HCEC 1CT (cell line): ENCODE data around the gene CFAP58.

Experiments used
- DNase-seq: peaks from one replicate; pipeline ENCODE4 v3.0.0-alpha.2; 2017

The CFAP58 gene

DNA sequence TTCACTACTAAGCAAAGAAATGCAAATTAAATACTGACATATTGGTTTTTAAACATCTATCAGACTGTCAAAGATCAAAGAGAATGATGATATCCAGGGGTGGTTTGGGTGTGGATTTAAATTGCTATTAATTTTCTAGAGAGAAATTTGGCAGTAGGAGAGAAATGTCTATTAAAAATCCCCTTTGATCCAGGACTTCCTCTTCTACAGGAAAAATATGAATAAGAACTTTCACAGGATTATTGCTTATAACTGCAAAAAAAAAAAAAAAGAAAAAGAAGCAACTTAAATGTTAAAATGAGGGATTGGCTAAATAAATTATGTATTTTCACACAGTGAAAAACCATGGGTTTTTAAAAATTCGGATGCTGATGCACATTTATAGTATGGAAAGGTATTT, 21.0 kb downstream of the CFAP58 start:
- no peak for DNase-seq

DNA sequence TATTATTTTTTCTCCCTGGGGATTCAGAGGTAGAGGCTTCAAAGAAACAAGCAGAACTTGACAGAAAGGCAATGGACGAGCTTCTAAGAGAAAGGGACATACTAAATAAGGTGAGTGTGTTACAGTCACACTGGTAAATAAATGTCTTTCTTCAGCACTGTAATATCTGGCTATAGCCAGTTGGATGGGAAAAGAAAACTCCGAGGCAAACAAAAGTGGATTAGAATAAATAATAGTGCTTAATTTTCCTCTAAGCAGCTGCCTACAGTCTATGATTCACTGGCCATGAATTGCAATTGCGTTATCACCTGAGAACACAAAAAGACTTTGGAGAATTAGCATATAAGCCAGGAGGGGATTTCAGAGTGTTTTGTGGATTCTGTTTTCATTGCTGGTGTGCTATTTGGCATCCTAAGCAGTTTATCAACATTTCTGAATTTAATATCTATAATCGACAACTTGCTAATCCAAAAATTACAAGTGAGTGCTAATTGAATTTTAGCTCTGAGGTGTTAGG, 23.2 kb downstream of the CFAP58 start:
- DNase-seq: no peak

DNA sequence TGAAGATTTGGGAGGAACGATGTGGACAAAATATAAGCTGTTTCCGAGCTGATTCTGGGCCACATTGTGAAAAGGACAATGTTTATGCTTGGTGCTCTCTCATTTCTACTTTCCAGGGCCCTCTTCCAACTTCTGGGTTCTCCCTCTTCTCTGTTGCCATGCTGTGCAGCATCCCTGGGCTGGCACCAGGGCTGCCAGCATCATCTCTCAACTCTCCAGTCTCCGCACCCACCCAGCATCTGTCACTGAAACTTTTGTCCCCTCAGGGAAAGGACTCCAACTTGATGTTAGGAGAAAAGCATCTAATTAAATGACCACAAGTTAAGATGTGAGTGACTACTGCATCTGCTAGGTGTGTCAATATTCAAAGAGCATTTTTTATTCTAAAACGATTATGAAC, 26.7 kb downstream of the CFAP58 start:
- no peak for DNase-seq

DNA sequence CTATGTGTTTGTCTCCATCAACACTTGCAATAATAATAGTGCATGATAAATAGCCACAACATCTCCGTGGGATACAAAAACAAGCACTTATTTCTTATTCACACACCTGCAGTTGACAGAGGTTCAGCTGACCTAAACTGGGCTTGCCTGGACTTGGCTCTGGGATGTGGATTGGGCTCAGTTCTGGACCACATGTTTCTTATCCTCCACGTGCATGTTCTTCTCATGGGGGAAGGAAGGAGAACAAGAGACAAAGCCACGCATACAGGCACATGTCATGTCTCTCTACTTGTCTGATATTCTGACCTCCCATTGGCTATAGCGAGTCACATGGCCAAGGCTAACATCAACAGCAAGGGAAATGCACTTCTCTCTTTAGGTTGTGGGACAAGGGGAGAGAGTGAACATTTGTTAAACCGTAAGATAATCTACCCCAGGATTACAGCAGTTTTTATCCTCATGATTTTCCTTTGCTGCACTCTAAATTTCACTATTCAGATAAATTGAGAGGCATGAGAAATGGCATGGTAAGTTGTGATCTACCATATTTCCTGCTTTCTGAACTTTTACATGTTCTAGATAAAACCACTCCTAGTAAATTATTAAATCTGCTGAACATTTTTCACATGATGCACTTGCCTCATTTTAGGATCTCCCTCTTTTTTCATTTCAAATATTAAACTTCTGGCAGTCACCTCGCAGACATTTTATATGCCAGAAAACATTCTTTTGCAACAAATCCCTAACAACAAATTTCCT, 33.7 kb downstream of the CFAP58 start:
- no peak for DNase-seq

DNA sequence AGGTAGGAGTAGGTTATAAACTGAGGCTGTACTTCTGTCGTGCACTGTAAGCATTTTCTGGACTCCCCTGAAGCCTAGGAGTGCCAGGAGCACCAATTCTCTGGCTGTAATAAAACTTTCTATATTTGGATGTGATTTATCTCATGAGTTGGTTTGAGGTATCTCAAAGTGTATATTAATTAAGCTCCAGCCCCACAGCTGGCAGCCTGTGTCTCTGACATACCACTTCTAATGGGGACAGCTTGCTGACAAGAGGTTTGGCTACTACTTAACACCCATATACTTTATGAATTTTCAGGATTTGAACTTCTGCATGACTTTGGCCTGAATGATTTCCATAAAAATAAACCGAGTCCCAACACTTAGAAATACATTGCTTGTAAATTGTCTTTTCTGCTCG, 35.2 kb downstream of the CFAP58 start:
- no peak for DNase-seq

DNA sequence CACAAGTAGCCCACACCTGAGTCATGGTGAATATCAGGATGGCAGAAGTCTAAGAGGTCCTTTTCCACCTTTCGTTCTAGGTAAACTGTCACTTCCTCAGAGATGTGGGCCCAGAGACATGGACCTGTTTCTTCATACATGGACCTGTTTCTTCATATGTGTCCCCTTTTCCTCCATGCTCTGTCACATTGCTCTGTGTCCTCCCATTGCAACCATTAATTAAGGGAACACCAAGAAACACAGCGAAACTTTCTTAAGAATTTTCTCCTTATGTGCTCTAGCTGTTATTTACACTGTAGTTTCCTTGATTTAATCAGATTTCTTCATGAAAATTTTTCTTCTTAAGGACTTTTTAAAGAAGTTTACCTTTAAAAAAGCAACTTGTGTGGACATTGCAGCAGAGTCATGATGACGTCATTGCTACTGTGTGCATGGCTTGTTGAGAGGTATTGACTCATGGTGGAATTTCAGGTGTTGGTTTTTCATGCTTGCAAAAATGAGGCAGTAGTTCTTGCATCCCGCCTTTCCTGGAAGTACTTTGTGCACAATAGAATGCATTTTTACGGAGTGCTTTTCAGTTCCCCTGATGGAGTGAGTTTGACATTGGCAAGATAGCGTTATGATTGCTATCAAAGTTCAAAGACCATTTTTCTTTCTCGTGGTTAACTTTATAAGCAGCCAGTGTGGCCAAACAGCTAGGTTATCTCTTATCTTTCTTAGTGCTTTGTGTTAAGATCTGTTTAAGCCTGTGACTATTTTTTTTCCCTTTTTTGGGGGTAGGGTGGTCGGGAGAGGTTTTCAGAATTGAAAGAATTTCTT, 37.7 kb downstream of the CFAP58 start:
- no peak for DNase-seq

DNA sequence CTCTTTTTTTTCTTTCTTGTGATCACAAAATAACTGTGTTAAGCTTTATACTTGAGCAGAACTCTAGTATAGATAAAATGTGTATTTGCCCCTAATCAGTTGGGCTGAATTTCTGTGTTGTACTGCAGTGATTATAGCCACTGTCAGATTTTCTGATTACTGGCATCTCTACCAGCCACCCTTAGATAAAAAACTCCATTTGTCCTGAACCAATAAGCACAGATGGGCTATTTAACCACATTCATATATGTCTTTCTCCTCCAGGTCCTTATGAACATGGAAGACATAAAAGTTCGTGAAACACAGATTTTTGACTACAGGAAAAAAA, 38.3 kb downstream of the CFAP58 start:
- no peak for DNase-seq

DNA sequence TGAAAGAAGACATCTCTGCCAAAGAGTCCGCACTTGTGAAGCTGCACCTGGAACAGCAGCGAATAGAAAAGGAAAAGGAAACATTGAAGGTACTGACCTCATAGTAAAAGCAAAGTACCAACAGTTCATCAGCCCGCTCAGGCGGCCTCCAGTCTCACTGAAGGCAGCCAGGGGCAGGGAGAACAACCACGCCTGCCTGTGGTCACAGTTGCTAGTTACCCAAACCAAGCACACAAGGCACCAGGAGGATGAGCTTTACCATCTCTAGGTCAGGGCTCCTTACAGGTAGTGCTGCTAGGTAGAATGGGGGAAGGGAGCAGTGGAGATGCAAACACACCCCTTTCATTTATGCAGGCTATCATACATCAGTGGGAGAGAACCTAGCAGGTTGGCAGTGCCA, 39.8 kb downstream of the CFAP58 start:
- DNase-seq: no peak

DNA sequence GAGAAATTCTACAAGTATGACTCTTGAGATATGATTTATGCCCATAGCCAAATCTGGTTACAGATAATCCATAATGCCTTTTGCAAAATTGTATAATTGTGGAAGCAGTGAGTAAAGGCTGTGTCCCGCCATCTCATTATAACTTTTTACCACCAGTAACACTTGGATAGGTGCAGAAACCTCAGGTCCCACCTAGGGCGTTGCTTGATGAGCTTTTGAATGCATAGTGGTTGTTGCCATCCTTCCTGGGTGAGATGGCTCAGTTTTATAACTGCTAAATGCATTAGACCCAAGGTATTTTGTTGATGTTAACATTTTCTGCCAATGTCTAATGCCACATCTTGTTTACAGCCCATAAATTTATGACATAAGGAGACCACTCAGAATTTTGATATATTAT, 42.9 kb downstream of the CFAP58 start:
- DNase-seq: no peak

DNA sequence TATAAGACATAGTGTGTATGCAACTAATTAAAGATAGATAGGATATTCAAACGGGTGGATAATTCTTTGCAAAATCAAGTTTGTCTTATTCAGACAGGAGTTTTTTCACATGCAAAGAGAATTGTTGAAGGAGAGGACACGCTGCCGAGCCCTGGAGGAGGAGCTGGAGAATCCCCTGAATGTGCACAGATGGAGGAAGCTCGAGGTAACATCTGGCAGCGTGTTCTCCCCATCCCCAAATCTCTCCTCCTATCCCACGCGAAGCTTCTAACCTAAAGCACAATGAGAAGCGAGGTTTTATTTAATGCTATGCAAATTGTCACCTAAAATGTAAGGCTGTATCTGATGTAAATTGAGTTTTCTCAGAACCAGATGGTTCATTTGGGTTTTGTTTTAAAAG, 50.0 kb downstream of the CFAP58 start:
- DNase-seq: no peak

DNA sequence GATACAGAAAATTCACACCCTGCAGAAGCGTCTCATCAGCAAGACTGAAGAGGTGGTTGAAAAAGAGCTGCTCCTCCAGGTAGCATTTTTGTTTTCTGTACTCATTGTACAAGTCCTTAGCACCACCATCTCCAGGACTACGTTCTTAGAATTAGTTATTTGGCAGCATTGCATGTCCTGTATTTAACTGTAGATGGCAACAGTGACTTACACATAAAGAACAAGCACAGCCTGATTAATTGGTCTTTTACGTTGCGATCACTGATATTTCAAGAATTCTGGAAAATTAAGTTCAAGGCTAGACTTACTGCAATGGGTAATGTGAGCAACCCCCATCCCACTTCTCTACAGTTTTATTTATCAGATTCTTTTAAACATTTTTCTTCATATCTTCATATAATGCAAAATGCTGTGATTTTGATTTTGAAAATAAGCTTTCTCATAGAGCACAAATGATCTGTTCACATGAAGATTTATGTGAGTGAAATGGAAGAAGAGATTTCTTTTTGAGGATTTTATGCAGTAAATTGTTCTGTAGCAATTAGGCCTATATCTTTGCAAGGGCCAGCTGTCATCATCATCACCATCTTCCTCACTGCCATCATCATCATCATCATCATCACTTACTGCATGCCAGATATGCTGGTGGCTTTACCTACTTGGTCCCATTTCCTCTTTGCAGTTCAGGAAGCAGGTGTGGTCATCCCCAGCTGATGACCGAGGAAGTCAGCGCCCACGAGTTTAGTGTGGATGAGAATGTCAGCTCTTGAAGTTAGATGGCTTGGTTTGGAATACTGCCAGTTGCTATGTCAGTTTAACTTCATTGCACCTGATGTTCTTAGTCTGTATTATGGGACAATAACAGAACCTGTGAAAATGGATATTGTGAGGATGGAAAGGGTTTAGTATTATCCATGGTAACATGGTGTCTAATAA, 53.4 kb downstream of the CFAP58 start:
- peak; percentile 51 for DNase-seq

DNA sequence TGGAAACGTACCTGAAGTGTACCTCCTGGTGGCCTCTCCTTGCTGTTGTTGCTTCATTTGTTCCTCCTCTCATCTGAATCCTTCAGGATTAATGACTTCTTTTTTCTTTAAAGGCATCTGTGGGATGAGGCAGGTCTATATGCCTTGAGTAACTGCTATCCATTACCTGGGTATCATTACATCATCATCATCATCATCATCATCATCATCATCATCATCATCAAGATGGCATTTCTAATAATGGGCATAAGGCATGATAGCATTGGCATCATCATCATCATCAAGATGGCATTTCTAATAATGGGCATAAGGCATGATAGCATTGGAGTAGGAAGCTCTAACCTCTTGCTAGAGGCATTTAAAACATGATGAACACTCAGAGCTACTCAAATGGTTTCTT, 59.9 kb downstream of the CFAP58 start:
- DNase-seq: no peak

DNA sequence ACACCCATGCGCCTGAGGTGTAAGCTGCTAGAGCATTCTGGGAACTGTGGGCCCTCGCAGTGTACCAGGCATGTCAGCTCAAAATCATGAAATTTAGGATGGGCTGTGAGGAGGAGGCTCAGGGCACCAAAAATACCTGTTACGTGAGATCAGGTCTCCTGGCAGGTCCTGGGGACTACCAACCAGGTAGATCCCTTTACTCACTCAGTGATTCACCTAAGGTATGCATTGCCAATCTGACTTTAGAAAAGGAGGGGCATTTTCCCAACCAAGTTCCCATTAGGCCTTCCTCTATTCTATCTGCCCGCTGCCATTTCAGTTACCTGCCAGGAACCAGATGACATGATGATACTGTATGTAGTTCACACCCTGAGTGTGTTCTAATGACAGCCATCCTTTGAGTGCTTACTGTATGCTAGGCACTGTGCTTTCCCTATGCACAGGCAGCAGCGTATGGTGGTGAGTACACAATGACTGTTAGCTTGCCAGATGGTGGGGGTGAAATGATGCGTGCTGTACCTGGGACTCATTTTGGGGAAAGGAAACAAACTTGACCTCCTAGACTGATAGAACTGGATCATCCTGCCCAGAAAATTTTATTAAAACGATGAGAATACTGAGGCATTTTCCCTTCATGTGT, 62.0 kb downstream of the CFAP58 start:
- DNase-seq: no peak

DNA sequence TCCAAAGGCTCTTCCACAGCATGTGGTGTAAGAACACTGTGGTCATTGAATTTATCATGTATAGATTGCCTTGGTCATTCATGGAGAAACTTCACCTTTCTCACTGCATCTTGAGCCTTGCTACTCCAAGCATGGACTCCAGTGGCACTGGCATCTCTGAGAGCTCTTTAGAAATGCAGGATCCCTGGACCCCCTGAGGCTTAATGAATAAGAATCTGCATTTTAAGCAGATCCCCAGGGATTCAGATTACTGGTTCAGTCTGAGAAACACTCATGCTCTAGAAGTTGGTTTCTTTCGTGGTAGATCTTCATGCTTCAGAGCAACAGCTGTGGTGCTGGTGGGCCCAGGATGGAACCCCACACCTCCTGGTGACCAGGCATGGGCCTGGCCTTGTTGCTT, 63.2 kb downstream of the CFAP58 start:
- no peak for DNase-seq

DNA sequence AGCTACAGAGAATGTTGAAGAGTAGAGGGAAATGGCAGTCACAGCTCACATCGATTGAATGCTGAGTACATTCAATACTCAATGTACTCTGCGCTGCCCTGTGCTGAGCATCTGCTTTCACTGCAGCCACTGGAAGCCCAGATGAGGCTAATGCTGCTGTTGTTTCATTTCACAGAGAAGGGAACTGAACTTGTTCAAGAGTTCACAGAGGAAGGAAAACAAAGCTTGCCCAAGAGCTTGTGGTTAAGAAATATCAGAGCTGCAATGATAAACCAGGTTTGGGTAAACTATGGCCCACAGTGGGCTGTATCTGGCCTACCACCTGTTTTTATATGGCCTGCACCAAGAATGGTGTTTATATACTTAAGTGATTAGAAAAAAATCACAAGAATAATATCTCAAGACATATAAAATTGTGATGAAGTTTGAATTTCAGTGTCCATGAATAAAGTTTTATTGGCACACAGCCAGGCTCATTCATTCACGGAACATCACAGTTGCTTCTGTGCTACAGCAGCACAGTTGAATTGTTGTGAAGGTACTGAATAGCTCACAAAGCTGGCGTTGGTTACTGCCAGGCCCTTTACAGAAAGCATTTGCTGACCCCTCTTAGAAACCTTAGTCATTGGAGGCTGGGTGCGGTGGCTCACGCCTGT, 64.1 kb downstream of the CFAP58 start:
- DNase-seq: no peak

DNA sequence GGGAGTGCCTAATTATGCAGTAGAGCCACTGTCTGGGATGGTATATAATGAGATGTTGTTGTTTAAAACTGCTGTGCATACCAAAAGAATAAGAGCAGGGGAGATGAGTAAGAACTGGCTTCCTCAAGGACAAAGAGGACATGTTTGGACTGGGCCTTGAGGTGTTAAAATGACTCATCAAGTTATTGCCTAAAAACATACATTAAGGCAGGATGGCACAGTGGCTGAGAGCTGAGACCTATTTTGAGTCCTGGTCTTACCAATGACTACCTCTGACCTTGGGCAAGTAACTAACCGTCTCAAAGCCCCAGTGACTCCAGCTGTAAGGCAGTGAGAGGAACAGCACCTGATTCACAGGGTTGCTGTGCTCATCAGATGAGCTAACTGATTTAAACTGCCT, 71.1 kb downstream of the CFAP58 start:
- peak; percentile 13 for DNase-seq

DNA sequence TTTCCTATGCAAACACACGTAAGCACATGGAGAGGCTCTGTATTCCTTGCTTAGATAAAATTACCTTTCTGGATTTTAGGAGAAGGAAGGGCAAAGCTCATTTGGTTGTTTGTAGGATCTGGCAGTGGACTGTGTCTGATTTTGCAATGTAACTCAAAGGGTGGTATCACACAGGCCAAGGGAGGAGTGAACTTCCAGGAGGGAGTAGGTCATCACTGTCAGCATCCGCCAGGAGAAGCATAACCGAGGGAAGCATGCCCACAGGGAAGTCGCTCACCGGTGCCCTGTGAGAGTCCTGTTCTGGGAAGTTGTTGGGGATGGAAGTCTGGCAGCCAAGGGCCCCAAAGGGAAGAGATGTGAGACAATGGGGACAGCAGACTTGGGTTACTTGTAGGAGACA, 74.4 kb downstream of the CFAP58 start:
- DNase-seq: no peak

DNA sequence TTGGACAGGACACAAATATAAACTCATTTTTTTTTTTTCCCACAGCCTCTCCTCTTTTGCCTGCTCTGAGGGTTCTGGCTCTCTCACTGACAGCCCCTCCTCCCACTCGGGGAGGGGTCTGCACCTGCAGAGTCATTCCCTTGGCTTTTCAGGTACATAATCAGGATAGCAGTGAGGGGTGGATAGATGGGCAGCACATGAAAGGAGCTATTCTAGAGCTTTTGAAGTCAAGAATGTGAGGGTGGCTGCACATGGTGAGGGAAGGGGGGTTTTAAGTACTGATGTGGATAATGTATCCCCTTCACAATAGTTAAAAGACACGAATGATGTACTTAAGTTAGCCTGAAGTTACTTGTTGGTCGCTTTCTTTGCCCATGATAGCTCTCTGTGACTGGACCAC, 76.2 kb downstream of the CFAP58 start:
- DNase-seq: no peak

DNA sequence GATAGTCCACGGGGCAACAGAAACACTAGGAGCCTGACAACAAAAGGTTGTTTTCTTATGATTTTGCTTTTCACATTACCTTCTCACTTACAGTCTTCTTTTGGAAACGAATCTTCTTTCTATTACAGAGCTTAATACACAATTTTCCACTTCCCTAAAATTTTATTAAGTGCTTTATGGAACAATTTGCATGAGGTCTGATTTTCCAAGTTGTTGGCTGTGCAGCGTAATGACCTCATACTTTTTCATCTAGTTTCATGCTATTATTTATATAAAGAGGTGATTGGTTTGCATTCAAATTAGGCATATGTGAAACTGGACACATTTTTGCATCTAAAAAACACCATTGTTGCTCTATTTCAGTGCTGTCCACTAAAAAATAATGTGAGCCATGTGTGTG, 76.7 kb downstream of the CFAP58 start:
- no peak for DNase-seq

DNA sequence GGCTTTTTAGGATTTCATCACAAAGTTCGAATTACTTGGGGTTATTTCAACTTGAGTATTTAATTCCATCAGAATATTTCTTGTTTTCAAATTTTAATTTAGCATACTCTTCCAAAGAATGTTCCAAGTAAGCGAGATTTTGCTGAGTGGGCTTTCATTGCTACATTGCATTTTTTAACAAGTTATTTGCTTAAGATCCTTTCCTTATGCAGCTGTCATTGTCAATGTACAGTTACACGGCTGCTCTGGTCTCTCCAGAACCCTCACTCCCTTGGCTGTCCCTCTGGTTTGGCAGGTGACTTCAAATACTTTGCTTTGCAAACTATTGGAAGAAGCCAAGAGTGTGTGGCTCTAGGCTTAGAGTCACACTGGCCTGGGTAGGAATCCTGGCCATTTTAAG, 80.0 kb downstream of the CFAP58 start:
- no peak for DNase-seq

DNA sequence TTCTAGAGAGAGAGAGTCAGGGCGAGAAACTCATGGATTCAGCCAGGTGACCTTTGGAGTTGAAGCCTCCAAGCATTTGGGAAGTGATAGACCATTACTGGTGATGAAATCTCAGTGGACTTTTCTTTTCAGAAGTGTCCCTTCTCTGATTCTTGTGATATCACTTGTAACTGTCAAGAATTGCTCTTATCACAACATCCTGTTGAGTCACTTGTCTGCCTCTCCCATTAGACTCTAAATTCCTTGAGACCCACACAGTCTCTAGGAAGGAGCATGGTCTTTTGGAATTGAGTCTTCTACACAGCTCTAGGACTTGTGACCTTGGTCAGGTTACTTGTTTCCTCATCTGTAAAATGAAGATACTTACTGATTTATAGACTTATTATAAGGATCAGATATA, 81.0 kb downstream of the CFAP58 start:
- DNase-seq: peak; percentile 13

DNA sequence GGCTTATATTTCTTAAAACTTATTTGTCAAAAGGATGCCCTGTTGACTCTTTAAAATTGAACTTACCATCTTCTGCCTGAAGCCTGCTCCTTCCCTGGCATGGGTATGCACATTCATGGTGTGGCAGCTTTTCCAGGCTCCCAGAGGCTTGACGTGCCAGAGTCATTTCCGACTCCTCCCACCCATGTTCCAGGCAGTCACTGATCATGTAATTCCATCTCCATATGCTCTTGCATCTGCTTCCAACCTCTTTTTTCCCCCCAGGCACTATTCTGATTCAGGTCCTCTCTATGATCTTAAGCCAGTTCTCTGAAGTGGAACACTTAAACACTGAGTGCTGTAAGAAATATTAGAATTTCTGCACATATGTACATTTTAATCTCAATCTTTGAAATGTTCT, 82.2 kb downstream of the CFAP58 start:
- DNase-seq: peak; percentile 15
